ENCODE measurements around the gene NEDD1. TPM values are rescaled to one million over a fixed set of nuclear protein-coding genes. Genes with fewer than 3 reads are reported as not detected.

Gene NEDD1
- total RNA-seq, 1 experiment from 2014 or later = 35.4 TPM

DNA sequence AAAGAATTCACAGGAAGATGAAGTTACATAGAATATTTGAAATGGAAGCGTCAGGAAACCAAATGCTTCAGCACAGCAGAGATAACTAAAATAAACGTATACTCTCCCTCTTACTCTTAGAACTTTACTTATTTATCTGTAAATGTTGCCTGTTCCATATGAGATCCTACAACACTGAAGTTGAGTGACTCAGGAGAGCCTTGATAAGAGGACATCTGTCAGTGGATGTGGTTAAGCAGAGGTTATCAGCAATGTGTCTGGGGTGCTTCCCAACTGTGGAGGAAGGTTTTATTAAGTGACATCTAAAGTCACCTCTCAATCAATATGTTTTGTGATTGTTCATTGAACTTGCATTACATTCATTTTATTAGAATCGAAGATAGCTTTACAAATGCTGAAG lies 81.9 kb downstream of the NEDD1 start:
- H2AFZ ChIP-seq (ENCODE audit: low read depth, low read length, poor library complexity, severe bottlenecking) = no peak overlapping the region
- H3K4me1 ChIP-seq (ENCODE audit: control insufficient read depth in 1 of 2, insufficient read depth in 2 of 2, low read length in 2 of 2) = peaks cover 0 to 3% of the 10 kb centered on the region in 2 experiments; a peak in 1 of 4 replicates
- no peak for ATAC-seq
- H3K9me3 ChIP-seq (ENCODE audit: control insufficient read depth in 1 of 2, insufficient read depth in 1 of 2, low read depth in 1 of 2, low read length in 2 of 2) = no peaks in the 10 kb centered on the region
- H3K4me3 ChIP-seq (replicated peaks in 1 of 2; ENCODE audit: low read depth in 1 of 2, low read length in 2 of 2) = no peak overlapping the region
- peaks cover 51% of the 10 kb centered on the region for H3K27me3 ChIP-seq (ENCODE audit: insufficient read depth, low read length)
- H3K79me2 ChIP-seq (ENCODE audit: insufficient read depth, low read length) = no peaks in the 10 kb centered on the region
- no peak for TF ChIP-seq CBX3 (IDR thresholded peaks at IDR 0.05; ENCODE audit: low read depth)
- no peak for TF ChIP-seq CTCF (IDR thresholded peaks at IDR 0.05 in 2 of 3, conservative IDR thresholded peaks at IDR 0.05 in 1 of 3; ENCODE audit: borderline replicate concordance in 1 of 3, insufficient read depth in 1 of 3, low read depth in 2 of 3, low read length in 2 of 3)
- TF ChIP-seq JUND (IDR thresholded peaks at IDR 0.05) = no peak
- TF ChIP-seq ELF1 (IDR thresholded peaks at IDR 0.05; ENCODE audit: borderline replicate concordance, low read depth) = no peak
- no peak for TF ChIP-seq SIN3A (IDR thresholded peaks at IDR 0.05; ENCODE audit: low read depth)
- TF ChIP-seq, protein P1, sequence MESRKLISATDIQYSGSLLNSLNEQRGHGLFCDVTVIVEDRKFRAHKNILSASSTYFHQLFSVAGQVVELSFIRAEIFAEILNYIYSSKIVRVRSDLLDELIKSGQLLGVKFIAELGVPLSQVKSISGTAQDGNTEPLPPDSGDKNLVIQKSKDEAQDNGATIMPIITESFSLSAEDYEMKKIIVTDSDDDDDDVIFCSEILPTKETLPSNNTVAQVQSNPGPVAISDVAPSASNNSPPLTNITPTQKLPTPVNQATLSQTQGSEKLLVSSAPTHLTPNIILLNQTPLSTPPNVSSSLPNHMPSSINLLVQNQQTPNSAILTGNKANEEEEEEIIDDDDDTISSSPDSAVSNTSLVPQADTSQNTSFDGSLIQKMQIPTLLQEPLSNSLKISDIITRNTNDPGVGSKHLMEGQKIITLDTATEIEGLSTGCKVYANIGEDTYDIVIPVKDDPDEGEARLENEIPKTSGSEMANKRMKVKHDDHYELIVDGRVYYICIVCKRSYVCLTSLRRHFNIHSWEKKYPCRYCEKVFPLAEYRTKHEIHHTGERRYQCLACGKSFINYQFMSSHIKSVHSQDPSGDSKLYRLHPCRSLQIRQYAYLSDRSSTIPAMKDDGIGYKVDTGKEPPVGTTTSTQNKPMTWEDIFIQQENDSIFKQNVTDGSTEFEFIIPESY (IDR thresholded peaks at IDR 0.05; ENCODE audit: extremely low read depth, insufficient replicate concordance, low read length) = no peak
- TF ChIP-seq SRF (IDR thresholded peaks at IDR 0.05; ENCODE audit: low read depth) = no peak
- no peak for TF ChIP-seq FOSL1 (IDR thresholded peaks at IDR 0.05; ENCODE audit: low read depth)
- TF ChIP-seq, protein P2, sequence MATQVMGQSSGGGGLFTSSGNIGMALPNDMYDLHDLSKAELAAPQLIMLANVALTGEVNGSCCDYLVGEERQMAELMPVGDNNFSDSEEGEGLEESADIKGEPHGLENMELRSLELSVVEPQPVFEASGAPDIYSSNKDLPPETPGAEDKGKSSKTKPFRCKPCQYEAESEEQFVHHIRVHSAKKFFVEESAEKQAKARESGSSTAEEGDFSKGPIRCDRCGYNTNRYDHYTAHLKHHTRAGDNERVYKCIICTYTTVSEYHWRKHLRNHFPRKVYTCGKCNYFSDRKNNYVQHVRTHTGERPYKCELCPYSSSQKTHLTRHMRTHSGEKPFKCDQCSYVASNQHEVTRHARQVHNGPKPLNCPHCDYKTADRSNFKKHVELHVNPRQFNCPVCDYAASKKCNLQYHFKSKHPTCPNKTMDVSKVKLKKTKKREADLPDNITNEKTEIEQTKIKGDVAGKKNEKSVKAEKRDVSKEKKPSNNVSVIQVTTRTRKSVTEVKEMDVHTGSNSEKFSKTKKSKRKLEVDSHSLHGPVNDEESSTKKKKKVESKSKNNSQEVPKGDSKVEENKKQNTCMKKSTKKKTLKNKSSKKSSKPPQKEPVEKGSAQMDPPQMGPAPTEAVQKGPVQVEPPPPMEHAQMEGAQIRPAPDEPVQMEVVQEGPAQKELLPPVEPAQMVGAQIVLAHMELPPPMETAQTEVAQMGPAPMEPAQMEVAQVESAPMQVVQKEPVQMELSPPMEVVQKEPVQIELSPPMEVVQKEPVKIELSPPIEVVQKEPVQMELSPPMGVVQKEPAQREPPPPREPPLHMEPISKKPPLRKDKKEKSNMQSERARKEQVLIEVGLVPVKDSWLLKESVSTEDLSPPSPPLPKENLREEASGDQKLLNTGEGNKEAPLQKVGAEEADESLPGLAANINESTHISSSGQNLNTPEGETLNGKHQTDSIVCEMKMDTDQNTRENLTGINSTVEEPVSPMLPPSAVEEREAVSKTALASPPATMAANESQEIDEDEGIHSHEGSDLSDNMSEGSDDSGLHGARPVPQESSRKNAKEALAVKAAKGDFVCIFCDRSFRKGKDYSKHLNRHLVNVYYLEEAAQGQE (IDR thresholded peaks at IDR 0.05; ENCODE audit: low read depth) = no peak
- H3K27ac ChIP-seq (ENCODE audit: low read depth, low read length) = no peak overlapping the region
- intact Hi-C loops (cut with micrococcal nuclease) = loop anchor here (5.0 kb wide), 2 partner anchors 927 to 1408 kb away; no protein-coding TSS in a partner anchor
- no peaks in the 10 kb centered on the region for H3K36me3 ChIP-seq (ENCODE audit: control insufficient read depth in 1 of 2, insufficient read depth in 2 of 2, low read length in 2 of 2)
- H4K20me1 ChIP-seq (ENCODE audit: insufficient read depth) = no peaks in the 10 kb centered on the region
- H3K4me2 ChIP-seq (ENCODE audit: low read length) = no peak overlapping the region
- H3K9ac ChIP-seq (ENCODE audit: low read length) = no peak overlapping the region
- RAD21 ChIA-PET (ENCODE audit: low non-redundant PET in 1 of 2, low total read pairs in 2 of 2, uncharacterized antibody in 2 of 2, unreplicated experiment in 2 of 2) = no interaction called here
- H3K9me2 ChIP-seq (ENCODE audit: insufficient read depth) = no peaks in the 10 kb centered on the region
- DNase-seq (ENCODE audit: low read depth, low spot score) = no peak
- CTCF ChIA-PET = interaction anchor here (2.8 kb wide), 1 partner anchor 8 kb away, joined by 11 read pairs; no protein-coding TSS in a partner anchor
- POLR2A ChIA-PET = no interaction called here
- no TSS peak for BruUV-seq (replicated peaks)

Measured in HCT116 (cell line).